MCF 10A (cell line): ENCODE data around the gene PTPRU. TPM values are rescaled to one million over a fixed set of nuclear protein-coding genes. Genes with fewer than 3 reads are reported as not detected.

Experiments used
- BruUV-seq: library from RNA; stranded (reverse); fragments of 400-500 nt; replicated peaks from 2 replicates; lab custom pipeline; 2021; lab: Mats Ljungman, UMichigan
- CTCF ChIA-PET: fragments of 300-600 bp; sonication (Branson Sonifier 250); formaldehyde crosslinking; extraction: SDS; loops from one replicate; lab custom pipeline; 2021; ENCODE audit warnings: antibody characterized with exemption, inconsistent platforms; lab: Yijun Ruan, JAX
- POLR2A ChIA-PET: fragments of 300-600, 350-650 bp; sonication (Branson Sonifier 250); formaldehyde crosslinking; extraction: SDS; loops from one replicate; lab custom pipeline; 2020; ENCODE audit warnings: antibody characterized with exemption, inconsistent platforms; lab: Yijun Ruan, JAX
- DNase-seq: peaks from one replicate; pipeline ENCODE4 v3.0.0-alpha.2; 2018; ENCODE audit not compliant: unreplicated experiment
- H3K27ac Mint-ChIP-seq: one replicate; pipeline ENCODE4 v1.8.0; 2022; ENCODE audit warnings: mild to moderate bottlenecking, low read depth, mixed read lengths; ENCODE audit not compliant: unreplicated experiment
- H3K27me3 Mint-ChIP-seq: one replicate; pipeline ENCODE4 v1.8.0; 2022; ENCODE audit warnings: mixed read lengths; ENCODE audit not compliant: insufficient read depth, unreplicated experiment
- H3K36me3 Mint-ChIP-seq: one replicate; pipeline ENCODE4 v1.8.0; 2022; ENCODE audit warnings: mild to moderate bottlenecking, moderate library complexity, mixed read lengths; ENCODE audit not compliant: insufficient read depth, unreplicated experiment
- H3K4me1 Mint-ChIP-seq: one replicate; pipeline ENCODE4 v1.8.0; 2022; ENCODE audit warnings: mixed read lengths; ENCODE audit not compliant: insufficient read depth, unreplicated experiment
- H3K4me3 Mint-ChIP-seq: one replicate; pipeline ENCODE4 v1.8.0; 2022; ENCODE audit warnings: mild to moderate bottlenecking, moderate library complexity, mixed read lengths; ENCODE audit not compliant: unreplicated experiment
- H3K9me3 Mint-ChIP-seq: one replicate; pipeline ENCODE4 v1.8.0; 2022; ENCODE audit warnings: mixed read lengths; ENCODE audit not compliant: unreplicated experiment
- CTCF ChIP-seq: fragments of 200-600 bp; IDR thresholded peaks from one replicate; pipeline ENCODE4 v1.8.0; 2022; ENCODE audit warnings: antibody characterized with exemption, mild to moderate bottlenecking; ENCODE audit not compliant: unreplicated experiment
- intact Hi-C: fragments of 100-400 bp; cut with micrococcal nuclease; formaldehyde crosslinking; loops from 2 replicates; pipeline ENCODE4 v1.14.1; 2022
- total RNA-seq: library from RNA; stranded (reverse); gene quantifications from 2 replicates; pipeline ENCODE4 v1.2.3, GENCODE V29; 2022

PTPRU gene
- total RNA-seq, 1 experiment from 2014 or later = 24.1 TPM

DNA sequence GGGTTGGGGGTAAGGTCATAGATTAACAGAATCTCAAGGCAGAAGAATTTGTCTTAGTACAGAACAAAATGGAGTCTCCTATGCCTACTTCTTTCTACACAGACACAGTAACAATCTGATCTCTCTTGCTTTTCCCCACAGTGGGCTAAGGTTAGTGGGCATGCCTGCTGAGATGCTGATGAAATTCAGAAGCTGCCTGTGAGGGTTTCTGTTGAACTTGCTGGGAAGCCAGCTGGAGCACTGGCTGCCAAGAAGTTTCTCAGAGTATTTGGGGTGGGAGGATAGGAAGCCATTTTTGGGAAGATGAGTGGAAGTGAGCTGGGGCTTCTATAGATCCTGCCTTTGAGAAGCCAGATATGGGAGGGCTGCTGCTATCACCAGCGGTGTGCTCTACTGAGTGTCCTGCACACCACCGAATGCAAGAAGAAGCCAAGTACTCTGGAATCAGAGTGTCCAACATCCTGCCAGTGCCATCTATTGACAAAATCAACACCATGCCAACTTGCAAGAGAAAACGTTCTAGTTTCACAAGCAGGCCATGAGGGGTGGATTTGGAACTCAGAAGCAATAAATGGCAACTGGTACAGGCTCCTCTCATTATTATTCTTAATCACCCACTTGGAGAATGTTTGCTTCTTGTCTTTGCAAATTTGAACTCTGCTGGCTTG lies 102.7 kb downstream of the PTPRU start:
- TF ChIP-seq CTCF = no peak
- ChIA-PET CTCF (interaction anchor here (0.5 to 0.9 kb wide), 3 partner anchors 11 to 630 kb away, joined by 3 read pairs; no protein-coding TSS in a partner anchor), POLR2A (no interaction called here)
- intact Hi-C loops = no loop called here
- Mint-ChIP-seq H3K4me3 (no peak overlapping the region), H3K9me3 (no peaks in the 10 kb centered on the region), H3K36me3 (no peaks in the 10 kb centered on the region), H3K4me1 (no peaks in the 10 kb centered on the region), H3K27me3 (peaks cover 38% of the 10 kb centered on the region), H3K27ac (no peak overlapping the region)
- BruUV-seq = no TSS peak
- DNase-seq = no peak

- H3K9me3 Mint-ChIP-seq = no peaks in the 10 kb centered on the region
- intact Hi-C loops = loop anchor here (1.0 to 5.0 kb wide), 4 partner anchors 105 to 1365 kb away; partner anchors contain the start of gene PTPRU
- H3K27me3 Mint-ChIP-seq = peaks cover 42% of the 10 kb centered on the region
- H3K4me3 Mint-ChIP-seq = no peak overlapping the region
- POLR2A ChIA-PET = interaction anchor here (0.6 kb wide), 1 partner anchor 96 kb away, joined by 3 read pairs; no protein-coding TSS in a partner anchor
- no peak overlapping the region for H3K27ac Mint-ChIP-seq
- no TSS peak for BruUV-seq
- no peak for TF ChIP-seq CTCF
- CTCF ChIA-PET = interaction anchor here (0.6 to 1.5 kb wide), 8 partner anchors 9 to 1038 kb away, joined by 3 to 6 read pairs (median 3); no protein-coding TSS in a partner anchor
- peak; percentile 6 for DNase-seq
- no peaks in the 10 kb centered on the region for H3K36me3 Mint-ChIP-seq
- H3K4me1 Mint-ChIP-seq = no peaks in the 10 kb centered on the region
These were observed 105.6 kb downstream of the PTPRU start for GRCh38 chr1:29341936-29342335.

DNA sequence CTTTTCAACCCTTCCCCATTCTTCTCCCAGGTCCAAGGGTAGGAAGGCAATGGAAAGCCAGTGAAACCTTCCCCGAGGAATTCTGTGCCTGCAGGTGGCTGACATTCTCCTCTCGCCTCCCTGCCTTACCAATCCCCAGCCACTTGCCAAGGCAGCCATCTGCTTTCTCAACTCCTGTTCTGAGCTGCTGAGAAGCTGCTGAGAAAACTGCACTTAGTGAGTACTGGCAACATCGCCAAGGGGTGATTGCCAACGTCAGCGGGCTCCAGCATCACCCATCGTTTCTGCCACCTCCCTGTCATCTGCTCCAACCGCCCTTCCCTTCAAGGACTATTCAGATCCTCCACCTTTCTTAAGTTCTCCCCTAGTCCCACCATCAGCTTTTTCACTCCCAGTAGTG lies 106.0 kb downstream of the PTPRU start:
- no peak overlapping the region for H3K4me3 Mint-ChIP-seq
- ChIA-PET POLR2A (interaction anchor here (0.6 kb wide), 1 partner anchor 96 kb away, joined by 3 read pairs; no protein-coding TSS in a partner anchor), CTCF (interaction anchor here (0.6 to 1.0 kb wide), 6 partner anchors 9 to 1045 kb away, joined by 3 to 4 read pairs (median 3); no protein-coding TSS in a partner anchor)
- peaks cover 39% of the 10 kb centered on the region for H3K27me3 Mint-ChIP-seq
- no peaks in the 10 kb centered on the region for H3K36me3 Mint-ChIP-seq
- no peaks in the 10 kb centered on the region for H3K4me1 Mint-ChIP-seq
- no TSS peak for BruUV-seq
- no peaks in the 10 kb centered on the region for H3K9me3 Mint-ChIP-seq
- TF ChIP-seq CTCF = no peak
- H3K27ac Mint-ChIP-seq = no peak overlapping the region
- DNase-seq = no peak
- intact Hi-C loops = loop anchor here (5.0 kb wide), 3 partner anchors 105 to 1365 kb away; partner anchors contain the start of gene PTPRU

GRCh38 chr1:29342983-29343382 lies 106.7 kb downstream of the PTPRU start:
- H3K4me1 Mint-ChIP-seq = peaks cover 4% of the 10 kb centered on the region
- CTCF ChIA-PET = interaction anchor here (0.6 to 1.0 kb wide), 6 partner anchors 8 to 1045 kb away, joined by 3 to 4 read pairs (median 3); no protein-coding TSS in a partner anchor
- peaks cover 4% of the 10 kb centered on the region for H3K9me3 Mint-ChIP-seq
- intact Hi-C loops = loop anchor here (5.0 kb wide), 3 partner anchors 106 to 1364 kb away; partner anchors contain the start of gene PTPRU
- no peak for DNase-seq
- no peaks in the 10 kb centered on the region for H3K36me3 Mint-ChIP-seq
- no peak for TF ChIP-seq CTCF
- POLR2A ChIA-PET = no interaction called here
- no peak overlapping the region for H3K27ac Mint-ChIP-seq
- BruUV-seq = no TSS peak
- no peak overlapping the region for H3K4me3 Mint-ChIP-seq
- H3K27me3 Mint-ChIP-seq = peaks cover 39% of the 10 kb centered on the region
